Measurements from ENCODE around the gene NALCN.

NALCN gene

GRCh38 chr13:101271681-101272245, 144.5 kb downstream of the NALCN start:
- DNase-seq = no peak

DNA sequence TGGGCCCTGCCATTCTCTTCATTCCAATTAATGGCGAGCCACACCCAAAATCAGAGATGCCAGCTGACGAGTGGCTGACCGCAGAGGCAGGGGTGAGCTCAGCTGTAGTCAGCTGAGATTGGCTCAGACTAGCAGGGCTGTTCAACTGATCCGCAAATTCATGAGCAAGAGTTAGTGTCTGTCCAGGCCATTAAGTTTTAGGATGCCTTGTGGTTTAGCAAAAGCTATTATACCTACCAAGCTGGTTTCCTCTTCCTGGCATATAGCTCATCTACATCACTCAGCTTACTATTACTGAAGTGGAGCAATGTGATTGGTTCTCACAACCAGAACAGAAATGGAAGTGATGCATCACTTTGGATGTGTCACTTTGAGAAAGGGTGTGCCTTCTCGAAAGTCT, 148.7 kb downstream of the NALCN start:
- no peak for DNase-seq

- no peak for DNase-seq
These were observed 150.4 kb downstream of the NALCN start for GRCh38 chr13:101265934-101266333.

- DNase-seq = no peak
These were observed 151.4 kb downstream of the NALCN start for GRCh38 chr13:101264931-101265330.

DNA sequence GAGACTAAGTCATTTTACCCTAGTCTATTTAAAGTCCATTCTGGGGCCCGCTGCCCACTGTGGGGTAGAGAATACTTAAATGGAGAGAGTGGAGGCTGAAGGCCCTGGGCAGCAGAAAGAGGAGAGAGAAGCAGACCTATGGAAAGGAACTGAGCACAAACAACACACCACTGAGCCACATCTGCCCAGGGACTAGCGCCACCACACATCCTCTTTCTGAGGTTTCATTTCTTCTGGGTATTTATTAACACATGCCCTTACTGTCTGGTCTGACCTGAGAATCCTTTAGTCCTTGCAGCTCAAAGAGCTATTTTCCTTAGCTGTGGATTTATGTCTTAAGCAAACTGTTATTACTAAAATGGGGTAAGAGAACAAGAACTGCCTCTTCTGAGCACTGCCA, 154.0 kb downstream of the NALCN start:
- no peak for DNase-seq

- no peak for DNase-seq
These were observed 157.8 kb downstream of the NALCN start for GRCh38 chr13:101258509-101258908.

DNA sequence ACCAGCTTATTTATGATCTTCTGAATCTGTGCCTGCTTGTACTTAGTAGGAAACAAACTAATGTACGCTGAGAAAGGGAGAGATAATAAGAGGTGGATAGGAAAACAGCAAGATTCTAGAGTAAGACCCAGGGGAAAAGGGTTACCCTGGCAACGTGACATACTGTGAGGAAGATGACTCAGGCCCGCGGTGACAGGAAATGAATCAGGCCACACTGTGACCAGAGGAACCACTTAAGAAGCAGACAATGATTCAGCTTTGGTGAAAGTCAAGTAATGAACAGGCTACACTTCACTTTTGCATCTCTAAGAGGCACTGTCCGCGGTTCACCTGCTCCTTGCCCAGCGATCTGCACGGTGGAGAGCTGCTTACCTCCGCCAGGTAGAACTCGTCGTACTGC, 158.2 kb downstream of the NALCN start:
- DNase-seq = no peak

- no peak for DNase-seq
These were observed 167.4 kb downstream of the NALCN start for GRCh38 chr13:101248739-101249514.

DNA sequence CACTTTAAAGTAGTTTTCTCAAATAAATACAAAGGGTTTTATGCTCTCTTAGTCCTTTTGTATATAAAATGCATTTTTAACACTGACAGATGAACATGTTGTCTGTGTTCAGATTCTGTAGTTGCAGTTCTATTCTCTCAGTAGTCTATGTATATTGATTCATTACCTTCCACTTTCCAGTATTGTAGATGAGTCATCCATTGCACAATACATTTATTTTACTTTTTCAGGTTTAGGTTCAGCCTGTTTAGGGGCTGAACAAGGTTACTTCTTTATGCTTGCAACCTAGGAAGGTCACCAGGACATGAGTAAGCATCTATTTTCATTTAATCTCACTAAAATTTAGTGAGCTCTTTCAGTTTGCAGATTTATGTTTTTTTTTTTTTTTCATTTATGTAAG, 173.6 kb downstream of the NALCN start:
- DNase-seq = no peak

DNA sequence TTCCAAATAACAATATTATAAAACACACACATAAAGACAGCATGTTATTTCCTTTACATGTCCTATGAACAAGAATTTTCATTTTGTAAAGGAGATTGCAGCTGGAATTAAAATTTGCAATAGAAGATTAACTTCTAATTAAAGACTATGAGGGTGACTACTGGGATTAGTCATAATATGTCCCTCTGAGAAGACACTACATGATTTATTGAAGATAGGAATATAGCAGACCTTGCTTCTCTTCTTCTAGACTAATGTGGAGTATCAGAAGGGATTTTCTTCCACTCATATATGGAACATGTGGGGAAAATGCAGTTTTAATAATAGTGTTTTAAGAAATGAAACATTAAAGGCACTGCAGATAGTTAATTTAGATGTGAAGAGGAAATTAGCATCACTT, 177.8 kb downstream of the NALCN start:
- no peak for DNase-seq

DNA sequence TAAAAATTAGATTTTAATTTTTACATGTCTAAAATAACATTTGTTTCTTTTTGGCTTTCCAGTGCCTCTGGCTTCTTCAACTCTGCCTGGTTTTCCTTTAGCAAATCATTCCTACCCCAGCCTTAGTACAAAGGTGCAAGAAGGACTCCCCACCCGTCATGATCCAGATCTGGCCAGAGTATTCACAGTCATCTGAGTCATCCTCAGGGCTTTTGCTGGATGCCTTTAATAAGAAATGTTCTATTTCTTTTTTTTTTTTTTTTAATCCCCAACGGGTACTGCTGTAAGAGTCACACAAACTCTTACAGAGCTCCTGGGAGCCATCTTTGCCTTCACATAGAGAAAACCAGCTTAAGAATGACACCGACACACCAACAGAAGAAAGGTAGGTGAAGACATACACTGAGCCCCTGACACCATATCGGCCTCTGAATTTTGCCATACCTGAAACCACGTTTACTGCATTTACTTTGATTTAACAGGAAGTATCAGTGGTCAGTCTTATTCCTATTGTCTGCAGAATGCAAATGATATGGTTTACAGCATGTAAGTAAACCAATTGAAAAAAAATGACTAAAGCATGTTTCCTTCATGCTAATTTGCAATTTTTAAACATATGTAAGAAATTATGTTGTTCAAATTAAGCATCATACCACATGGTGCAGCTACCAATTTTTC, 184.4 kb downstream of the NALCN start:
- no peak for DNase-seq

GRCh38 chr13:101230271-101230890, 185.9 kb downstream of the NALCN start:
- DNase-seq = no peak

- DNase-seq = no peak
These were observed 196.6 kb downstream of the NALCN start for GRCh38 chr13:101219609-101220265.

GRCh38 chr13:101218484-101218883, 197.8 kb downstream of the NALCN start:
- no peak for DNase-seq

DNA sequence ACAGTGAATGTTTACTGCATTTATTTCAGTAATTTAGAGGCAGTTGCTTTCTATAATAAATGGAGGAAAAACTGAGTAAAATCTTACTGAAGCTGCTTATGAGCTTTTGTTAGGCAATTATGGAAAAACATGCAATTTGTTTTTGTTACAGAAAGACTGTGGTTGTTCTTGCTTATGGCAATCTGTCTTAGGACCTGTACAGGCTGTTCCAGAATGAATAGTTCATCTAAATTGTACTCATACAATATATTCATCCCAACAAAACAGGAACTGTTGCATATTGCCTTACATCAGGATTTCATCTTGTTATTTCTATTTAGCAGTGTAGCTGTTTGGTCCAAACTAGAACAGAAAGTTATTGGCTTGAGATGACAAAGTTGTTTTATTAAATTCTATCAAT, 199.2 kb downstream of the NALCN start:
- DNase-seq = no peak

GRCh38 chr13:101211261-101211660, 205.0 kb downstream of the NALCN start:
- no peak for DNase-seq

- DNase-seq = no peak
These were observed 205.5 kb downstream of the NALCN start for GRCh38 chr13:101210774-101211173.

DNA sequence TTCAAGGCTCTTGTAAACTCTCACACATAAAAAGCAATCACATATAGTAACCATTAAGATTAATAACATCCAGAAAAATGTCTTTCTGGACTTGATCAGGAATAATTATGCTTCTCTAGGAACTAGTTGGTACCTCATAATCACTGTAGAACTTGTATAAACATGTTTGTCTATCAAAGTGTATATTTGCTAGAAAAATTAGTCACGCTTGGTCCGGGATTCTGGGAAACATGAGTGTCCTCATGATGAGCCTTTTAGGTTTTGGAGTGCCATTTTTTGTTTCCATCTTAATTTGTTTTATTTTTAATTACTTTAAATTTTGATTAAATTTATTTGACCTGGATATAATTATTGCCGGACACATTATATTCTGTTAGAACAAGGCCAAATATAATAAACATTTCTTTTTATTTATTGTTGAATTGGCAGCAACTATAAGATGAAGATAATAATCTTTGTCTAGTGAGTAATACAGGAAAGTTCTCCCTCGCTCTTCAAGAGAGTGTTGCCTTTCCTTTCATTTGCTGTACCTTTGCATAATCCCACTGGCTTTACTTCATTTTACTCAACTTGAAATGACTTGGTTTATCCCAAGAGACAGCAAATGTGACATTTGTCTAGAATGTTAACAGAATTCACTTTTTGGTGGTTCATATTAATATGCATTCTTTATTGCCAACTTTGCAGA, 207.0 kb downstream of the NALCN start:
- DNase-seq = no peak

GRCh38 chr13:101205408-101205807, 210.9 kb downstream of the NALCN start:
- DNase-seq = no peak

- DNase-seq = no peak
These were observed 211.9 kb downstream of the NALCN start for GRCh38 chr13:101204270-101205020.

DNA sequence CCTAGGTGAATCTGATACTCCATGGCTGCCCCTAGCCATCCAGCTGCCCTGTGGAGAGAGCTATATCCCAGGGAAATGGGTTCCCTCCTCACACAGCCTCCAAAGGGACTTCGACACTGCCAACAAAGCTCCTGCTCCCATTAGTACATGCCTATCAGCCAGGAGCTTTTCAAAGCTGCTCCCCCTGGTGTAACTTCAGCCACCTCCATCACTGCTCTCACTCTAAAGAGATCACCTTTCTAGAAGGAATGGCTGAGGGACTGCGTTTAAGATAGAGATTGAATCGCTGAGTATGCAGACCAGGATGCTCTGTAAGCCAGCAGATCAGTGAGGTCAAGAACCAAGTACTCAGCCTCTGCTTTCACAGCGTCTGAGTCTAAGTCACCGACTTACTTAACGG, 213.7 kb downstream of the NALCN start:
- DNase-seq = no peak

DNA sequence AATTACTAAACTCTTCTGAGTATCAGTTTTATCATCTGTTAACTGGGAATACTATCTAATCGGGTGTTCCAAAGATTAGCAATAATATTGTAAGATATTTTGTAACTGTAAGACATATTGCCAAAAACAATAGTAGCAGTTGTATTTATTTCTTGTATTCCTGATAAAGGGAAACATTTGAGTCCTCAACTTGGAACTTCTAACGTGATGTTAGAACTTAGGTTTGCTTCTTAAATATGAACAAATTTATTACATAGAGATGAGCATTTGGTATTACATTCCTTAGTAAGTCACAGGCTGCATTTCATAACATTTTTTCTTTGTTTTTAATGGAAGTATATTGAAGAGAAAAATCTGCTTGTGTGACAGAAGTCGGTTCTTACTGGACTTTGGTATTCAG, 225.3 kb downstream of the NALCN start:
- DNase-seq = no peak
